GM23248 (cell line): Measurements from ENCODE around the gene STARD13.

ENCODE experiments used
- EZH2 ChIP-seq: fragments of 200-600 bp; sonication (generic); IDR thresholded peaks from 2 replicates; pipeline ENCODE4 v1.6.1; 2018; ENCODE audit warnings: antibody characterized with exemption, mild to moderate bottlenecking; ENCODE audit not compliant: insufficient read depth, poor library complexity, severe bottlenecking
- EZH2phosphoT487 ChIP-seq: fragments of 200-600 bp; sonication (generic); IDR thresholded peaks from 2 replicates; pipeline ENCODE4 v1.6.1; 2018; ENCODE audit warnings: antibody characterized with exemption, moderate library complexity, mild to moderate bottlenecking, low read depth; ENCODE audit not compliant: insufficient read depth

DNA sequence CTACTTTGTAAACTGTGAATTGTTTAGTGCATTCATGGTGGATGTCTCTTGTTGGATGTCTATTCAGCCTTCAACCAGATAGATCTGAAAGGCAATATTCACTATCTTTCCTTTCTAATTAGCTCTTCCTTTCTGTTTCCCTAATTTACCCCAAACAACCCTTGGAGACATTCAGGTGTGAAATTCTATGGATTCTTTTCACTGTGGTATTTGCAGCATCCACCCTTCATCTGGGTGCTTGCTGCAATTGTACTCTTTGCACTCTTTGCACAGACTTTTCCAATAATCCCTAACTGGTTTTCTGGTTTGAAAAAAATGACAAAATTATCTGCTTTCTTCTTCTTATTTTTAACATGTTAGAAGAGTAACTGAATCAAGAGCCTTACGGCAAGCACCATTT is 212.8 kb downstream of the STARD13 start:
- TF ChIP-seq EZH2phosphoT487 (no peak), EZH2 (no peak)
